ENCODE results near the gene NDOR1.
A peak's percentile ranks its signal among the peaks of the same experiment; 100 is the strongest.

NDOR1 gene

GRCh38 chr9:137221506-137222111 lies 16.1 kb downstream of the NDOR1 start:
- no peak for DNase-seq

GRCh38 chr9:137222190-137223077 lies 16.9 kb downstream of the NDOR1 start, which contains the start of gene RNF208:
RNF208 (minus strand) TSS chr9:137222240; CDS start chr9:137221212, 1,028 bp downstream.
- no peak for DNase-seq

DNA sequence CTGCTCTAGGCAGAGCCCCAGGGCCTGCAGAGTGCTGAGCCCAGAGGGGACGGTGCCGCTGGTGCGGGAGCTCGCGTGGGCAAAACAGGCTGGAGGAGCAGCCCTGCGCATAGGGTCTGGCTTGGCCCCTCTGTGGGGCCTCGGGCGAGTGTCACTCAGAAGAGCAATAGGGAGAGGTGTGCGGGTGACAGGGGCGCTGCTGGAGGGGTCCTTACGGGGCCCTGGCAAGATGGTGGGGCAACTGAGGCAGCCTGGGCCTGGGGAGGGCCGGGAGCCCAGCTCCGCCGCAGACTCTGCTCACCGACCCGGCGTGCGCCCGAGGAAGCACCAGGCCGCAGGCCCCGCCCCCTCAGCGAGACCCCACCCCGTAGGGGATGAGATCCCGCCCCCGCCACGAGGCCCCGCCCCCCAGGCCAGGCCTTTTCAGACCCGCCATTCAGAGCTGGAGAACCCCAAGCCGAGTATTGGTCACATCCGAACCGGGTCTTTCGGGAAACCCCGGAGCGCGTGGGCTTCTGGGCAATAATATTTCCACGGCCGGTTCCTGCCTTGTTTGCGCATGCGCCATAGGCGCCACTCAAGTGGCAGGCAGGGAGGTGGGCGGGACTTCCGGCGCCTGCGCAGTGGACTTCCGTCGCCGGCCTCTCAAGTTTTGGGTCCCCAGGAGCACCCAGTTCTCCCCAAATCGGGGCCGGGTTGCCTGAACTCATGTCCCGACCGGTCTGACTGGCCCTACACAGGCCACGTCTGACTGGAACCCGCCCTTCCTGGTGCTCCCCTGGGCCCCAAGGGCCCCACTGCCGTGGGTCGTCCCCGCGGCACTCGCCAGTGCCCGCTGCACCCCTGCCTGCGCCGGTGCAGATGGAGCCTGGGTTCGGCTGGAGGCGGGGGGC lies 17.8 kb downstream of the NDOR1 start:
- DNase-seq: peak; percentile 99

GRCh38 chr9:137224830-137225694 lies 19.6 kb downstream of the NDOR1 start, which contains the start of gene CYSRT1:
CYSRT1 (plus strand) TSS chr9:137225174; CDS start chr9:137225622, 448 bp downstream.
- peak; percentile 76 for DNase-seq

GRCh38 chr9:137225699-137226331 lies 20.3 kb downstream of the NDOR1 start:
- no peak for DNase-seq

DNA sequence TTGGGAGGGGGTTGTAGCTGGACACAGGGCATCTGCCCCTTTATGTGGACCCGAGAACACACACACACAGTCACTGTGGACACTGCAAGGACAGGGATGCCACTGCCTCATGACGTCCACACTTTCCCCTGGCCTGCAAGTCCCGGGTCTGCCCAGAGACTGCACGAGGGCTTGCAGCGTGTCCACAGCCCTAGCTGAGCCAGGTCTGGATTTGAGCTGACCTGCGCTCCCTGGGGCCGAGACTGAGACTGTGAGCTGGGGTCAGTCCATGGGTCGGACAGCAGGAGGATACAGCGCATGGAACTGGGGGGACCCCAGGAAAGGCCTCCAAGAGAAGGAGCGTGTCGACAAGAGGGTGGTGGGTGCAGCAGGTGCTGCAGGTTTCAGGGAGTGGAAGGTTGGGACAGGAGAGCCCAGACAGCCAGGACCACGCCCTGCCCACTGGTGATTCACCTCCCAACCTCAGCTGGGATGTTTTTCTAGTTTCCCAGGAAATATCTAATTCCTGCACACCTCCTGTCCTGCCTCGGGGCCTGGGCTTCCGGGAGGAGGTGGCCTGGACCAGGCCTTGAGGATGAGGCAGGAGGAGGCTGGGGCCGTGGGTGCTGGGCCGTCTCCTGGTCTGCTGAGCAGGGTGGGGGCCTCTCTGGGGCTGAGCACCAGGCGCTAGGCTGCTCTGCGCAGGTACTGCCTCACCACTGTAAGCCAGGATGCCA lies 21.0 kb downstream of the NDOR1 start:
- no peak for DNase-seq

GRCh38 chr9:137227054-137227852 lies 21.8 kb downstream of the NDOR1 start, which contains the start of gene RNF224:
RNF224 (plus strand) TSS chr9:137227502; CDS start chr9:137228336, 834 bp downstream.
- DNase-seq: peak; percentile 46

DNA sequence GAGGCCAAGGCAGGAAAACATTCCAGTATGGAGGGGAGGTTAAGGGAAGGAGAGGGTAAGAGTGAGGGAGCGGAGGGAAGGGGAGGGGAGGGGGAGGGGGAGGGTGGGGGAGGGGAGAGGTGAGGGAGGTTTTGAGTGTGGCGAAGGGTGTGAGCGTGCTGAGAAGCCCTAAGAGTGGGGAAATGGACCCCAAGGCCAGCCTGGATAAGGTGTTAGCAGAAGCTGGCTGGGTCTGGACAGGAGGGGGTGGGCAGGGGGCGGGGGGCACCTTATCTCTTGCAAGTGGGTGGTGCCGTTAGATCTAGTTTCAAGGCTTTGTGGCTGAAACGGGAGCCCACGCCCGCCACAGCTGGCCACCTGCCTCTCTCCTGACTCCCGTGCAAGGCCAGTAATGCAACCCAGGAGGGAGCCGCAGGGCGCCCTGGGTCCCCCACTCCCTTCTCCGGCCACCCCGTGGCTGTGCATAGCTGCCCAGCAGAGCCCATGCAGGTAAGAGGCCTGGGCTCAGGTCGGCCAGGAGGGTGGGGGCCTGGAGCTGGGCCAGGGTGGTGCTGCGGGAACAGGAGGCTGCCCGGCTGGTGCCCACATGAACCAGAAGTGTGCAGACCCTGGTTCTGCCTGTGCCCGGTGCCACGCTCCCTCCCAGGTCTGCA lies 22.5 kb downstream of the NDOR1 start:
- DNase-seq: no peak

DNA sequence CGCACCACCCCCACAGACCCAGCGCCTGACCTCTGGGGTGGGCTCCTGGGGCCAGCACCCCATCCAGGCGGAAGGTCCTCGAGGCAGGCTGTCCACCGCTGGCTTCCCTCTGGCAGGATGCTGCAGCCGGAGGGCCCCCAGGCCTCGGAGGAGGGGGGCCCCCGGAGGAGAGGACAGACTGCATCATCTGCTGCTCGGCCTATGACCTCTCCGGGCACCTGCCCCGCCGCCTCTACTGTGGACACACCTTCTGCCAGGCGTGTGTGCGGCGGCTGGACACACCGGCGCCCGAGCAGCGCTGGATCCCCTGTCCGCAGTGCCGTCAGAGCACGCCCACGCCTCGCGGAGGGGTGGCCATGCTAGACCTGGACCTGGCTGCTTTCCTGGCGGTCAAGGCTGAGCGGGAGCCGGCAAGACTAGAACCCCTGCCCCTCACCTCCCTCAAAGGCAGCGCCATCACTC lies 23.0 kb downstream of the NDOR1 start:
- DNase-seq: no peak

- DNase-seq: no peak
These were observed 23.7 kb downstream of the NDOR1 start for GRCh38 chr9:137228968-137229896.

- no peak for DNase-seq
These were observed 24.6 kb downstream of the NDOR1 start for GRCh38 chr9:137229903-137230704.

DNA sequence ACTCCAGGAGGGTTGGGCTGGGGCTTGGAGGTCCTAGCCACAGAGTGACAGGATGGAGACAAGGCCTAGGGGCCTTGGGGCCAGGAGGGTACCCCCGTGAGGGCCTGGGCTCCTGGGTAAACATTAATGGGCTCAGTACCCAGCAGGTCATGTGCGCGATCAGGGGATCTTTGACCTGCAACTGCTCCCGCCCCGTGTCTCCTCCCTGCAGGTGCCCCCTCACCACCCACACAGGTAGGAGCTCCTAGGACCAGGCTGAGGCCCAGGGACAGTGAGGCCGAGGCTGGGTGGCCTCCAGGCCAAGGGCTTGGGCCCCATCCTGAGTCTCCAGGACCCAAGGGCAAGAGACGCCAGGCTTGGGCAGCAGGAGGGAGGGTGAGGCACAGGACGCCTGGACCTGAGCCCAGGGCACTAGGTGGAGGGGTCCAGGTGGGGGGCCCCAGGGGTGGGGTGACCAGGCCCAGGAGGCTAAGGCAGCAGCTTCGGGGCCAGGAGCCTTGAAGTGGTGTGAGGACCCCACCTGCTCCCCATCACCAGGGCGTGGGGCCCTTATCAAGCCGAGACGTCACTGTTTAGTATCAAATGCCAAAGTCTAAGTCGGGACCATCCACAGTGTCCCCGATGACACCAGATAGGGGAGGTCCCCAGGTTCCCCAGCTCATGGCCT lies 25.3 kb downstream of the NDOR1 start, which contains the start of gene SLC34A3:
Gene SLC34A3 (plus strand): TSS at position 197 of the 667 bp plus-strand sequence. CDS start 802 bp downstream, outside the sequence.
- no peak for DNase-seq

GRCh38 chr9:137231372-137232039 lies 26.0 kb downstream of the NDOR1 start:
- no peak for DNase-seq

DNA sequence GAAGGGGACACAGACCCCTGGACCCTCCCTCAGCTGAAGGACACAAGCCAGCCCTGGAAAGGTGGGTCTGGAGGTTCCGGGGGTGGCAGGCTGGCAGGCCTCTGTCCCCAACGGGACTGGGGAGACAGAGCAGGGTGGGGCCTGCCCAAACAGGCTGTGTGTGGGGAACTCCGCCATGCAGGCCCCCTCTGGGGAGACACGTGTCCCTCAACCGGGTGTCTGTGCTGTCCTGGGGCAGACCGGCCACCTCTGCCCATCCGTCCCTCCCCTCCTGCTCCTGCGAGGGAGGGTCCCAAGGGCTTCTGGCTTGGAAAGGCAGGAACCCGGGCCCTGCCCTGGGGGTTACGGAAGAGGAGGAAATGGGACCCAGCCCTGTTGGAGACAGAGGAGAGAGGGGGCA lies 26.6 kb downstream of the NDOR1 start:
- no peak for DNase-seq

DNA sequence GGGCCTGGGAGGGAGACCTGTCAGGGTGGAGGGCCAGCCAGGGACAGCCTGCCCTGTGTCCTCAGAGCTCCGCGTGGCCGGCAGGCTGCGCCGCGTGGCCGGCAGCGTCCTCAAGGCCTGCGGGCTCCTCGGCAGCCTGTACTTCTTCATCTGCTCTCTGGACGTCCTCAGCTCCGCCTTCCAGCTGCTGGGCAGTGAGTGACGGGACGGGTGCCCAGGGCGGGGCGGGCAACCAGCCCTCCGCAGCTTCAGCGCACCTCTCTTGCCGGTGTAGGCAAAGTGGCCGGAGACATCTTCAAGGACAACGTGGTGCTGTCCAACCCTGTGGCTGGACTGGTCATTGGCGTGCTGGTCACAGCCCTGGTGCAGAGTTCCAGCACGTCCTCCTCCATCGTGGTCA lies 27.0 kb downstream of the NDOR1 start:
- no peak for DNase-seq

Data from MV-4-11 (cell line).